Retinal pigment epithelial cell (primary cell): ENCODE results near the gene TBC1D23.

Experiments
- DNase-seq: peaks from one replicate; pipeline ENCODE4 v3.0.0-alpha.2; 2010; ENCODE audit warnings: low read depth
- H3K4me3 ChIP-seq: 2 replicates; pipeline ENCODE4 v1.5.1; 2011; ENCODE audit warnings: mild to moderate bottlenecking, low read length, control low read depth, moderate library complexity
- TF ChIP-seq, protein P1 (sequence below): conservative IDR thresholded peaks from 2 replicates; pipeline ENCODE4 v1.5.1; 2011; ENCODE audit warnings: low read depth, low read length, control low read depth, inconsistent platforms

Gene TBC1D23

DNA sequence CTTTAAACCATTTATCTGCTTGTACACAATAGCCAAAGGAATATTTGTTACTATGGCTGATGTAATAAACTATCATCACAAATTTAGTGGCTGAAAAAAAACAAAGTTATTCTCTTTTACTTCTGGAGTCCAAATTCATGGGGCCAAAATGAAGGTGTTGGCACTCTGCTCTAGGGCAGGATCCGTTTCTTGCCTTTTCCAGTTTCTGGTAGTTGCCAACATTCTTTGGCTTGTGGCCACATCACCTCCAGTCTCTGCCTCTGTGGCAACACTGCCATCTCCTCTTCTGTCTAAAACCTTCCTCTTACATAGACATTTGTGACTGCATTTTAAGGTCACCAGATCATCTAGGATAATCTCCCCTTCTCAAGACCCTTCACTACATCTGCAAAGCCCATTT is 101.1 kb downstream of the TBC1D23 start:
- TF ChIP-seq, protein P1, sequence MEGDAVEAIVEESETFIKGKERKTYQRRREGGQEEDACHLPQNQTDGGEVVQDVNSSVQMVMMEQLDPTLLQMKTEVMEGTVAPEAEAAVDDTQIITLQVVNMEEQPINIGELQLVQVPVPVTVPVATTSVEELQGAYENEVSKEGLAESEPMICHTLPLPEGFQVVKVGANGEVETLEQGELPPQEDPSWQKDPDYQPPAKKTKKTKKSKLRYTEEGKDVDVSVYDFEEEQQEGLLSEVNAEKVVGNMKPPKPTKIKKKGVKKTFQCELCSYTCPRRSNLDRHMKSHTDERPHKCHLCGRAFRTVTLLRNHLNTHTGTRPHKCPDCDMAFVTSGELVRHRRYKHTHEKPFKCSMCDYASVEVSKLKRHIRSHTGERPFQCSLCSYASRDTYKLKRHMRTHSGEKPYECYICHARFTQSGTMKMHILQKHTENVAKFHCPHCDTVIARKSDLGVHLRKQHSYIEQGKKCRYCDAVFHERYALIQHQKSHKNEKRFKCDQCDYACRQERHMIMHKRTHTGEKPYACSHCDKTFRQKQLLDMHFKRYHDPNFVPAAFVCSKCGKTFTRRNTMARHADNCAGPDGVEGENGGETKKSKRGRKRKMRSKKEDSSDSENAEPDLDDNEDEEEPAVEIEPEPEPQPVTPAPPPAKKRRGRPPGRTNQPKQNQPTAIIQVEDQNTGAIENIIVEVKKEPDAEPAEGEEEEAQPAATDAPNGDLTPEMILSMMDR: no peak
- no peak overlapping the region for H3K4me3 ChIP-seq
- DNase-seq: no peak

DNA sequence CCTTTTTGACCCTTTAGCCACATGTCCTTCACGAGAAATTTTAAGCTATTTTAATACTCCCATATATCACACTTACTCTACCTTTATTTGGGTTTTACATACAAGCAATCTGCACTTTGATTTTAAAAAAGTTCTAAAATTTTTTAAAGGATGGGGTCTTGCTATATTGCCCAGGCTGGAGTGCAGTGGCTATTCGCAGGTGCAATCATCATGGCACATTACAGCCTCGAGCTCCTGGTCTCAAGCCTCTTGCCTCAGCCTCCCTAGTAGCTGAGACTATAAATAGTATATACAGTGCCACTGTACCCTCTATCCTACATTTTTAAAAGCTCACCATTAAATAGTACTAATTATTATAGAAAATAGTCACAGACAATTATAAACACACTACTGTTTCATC is 103.6 kb downstream of the TBC1D23 start:
- no peak for DNase-seq
- TF ChIP-seq, protein P1: no peak
- no peak overlapping the region for H3K4me3 ChIP-seq

DNA sequence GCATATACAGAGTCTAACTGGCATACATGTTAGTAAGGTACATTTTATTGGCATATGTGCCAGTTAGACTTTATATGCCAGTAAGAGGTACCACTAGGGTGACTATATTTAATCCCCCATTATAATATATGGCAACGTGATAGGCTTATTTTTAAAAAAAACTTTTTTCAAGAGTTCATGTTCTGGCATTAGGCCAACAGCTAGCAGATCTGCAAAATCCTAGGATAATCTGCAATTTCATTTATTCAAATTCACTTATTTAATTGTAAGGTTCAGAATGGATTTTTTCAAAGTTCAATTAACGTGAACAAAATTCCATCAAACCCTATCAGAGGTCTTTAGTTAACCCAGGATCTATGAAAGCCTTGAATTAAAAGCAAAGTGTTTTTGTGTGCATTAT is 105.6 kb downstream of the TBC1D23 start:
- H3K4me3 ChIP-seq: no peak overlapping the region
- DNase-seq: no peak
- TF ChIP-seq, protein P1: no peak

DNA sequence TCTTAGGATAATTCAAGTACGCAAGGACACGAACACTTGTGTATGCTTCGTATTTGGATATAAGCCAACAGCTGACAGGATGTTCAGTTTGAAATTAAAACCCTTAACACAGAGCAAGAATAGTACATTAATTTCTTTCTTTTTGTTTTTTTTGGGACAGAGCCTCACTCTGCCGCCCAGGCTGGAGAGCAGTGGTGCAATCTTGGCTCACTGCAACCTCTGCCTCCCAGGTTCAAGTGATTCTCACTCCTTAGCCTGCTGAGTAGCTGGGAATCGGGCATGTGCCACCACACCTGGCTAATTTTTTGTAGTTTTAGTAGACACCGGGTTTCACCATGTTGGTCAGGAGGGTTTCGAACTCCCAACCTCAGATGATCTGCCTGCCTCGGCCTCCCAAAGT is 107.6 kb downstream of the TBC1D23 start:
- no peak overlapping the region for H3K4me3 ChIP-seq
- DNase-seq: no peak
- TF ChIP-seq, protein P1: no peak

DNA sequence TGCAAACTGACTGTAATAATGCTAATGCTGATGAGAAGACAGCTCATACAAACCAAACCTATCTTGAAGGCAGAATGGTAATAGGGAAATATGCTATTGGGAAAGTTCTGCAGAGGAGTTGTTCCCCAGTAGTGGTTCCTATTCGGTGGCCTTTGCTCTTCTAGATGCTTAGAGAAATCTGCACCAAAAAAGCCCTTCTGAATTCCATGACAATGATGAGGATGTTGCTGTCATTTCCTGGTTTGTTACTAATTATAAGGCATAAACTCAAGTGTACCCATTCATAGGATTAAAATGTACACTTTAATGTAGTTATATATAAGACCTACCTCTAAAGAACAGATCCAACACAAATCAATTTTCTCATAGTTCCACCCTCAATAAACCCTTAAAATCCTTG is 110.0 kb downstream of the TBC1D23 start:
- H3K4me3 ChIP-seq: no peak overlapping the region
- no peak for DNase-seq

DNA sequence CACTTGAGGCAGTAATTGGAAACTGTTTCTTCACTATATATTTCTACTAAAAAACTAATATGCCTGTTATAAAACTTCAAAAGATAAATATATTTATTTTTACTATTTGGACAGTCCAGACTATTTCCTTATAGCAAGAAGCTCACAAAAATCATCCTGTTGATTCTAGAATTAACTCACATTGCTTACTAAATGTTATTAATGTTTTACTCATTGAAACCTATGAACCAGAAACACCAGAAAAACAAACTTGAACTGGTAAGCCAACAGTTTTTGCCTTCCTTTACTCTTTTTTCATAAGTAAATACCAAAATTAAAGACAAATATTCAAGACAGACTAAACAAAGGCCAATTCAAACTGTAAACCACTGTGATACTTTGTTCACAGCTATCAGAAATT is 113.7 kb downstream of the TBC1D23 start:
- no peak overlapping the region for H3K4me3 ChIP-seq
- TF ChIP-seq, protein P1: no peak
- no peak for DNase-seq

More for the DNA sequence above, 110.0 kb downstream of the TBC1D23 start:
- TF ChIP-seq, protein P1: no peak
